ENCODE results near the gene PEX10. TPM values are rescaled to one million over a fixed set of nuclear protein-coding genes. Genes with fewer than 3 reads are reported as not detected.
"Not testable (repeated sequence)": the region's sequence is repeated elsewhere in the genome, so short reads cannot be mapped to it uniquely, and the experiment has no call there.

Gene PEX10
- 10 to 100 TPM in 1 of 2 donors, 1 to 10 TPM in 1; 9.8 to 13.1 TPM for total RNA-seq
- polyA plus RNA-seq: 10 to 100 TPM in 1 of 2 donors, 1 to 10 TPM in 1; 4.0 to 15.3 TPM
- long read RNA-seq, donor 1, transcript PEX10-202 (6 exons, 1,997 nt): major isoform, 116 of 141 reads
- long read RNA-seq, donor 1, partial matches to known transcripts: 5 of 141 reads
- long read RNA-seq, donor 1, other reads (novel, unspliced or antisense): 18 of 141 reads
- long read RNA-seq, donor 2, transcript PEX10-202 (6 exons, 1,997 nt): major isoform, 13 of 24 reads
- long read RNA-seq, donor 2, partial matches to known transcripts: 2 of 24 reads
- long read RNA-seq, donor 2, other reads (novel, unspliced or antisense): 9 of 24 reads

DNA sequence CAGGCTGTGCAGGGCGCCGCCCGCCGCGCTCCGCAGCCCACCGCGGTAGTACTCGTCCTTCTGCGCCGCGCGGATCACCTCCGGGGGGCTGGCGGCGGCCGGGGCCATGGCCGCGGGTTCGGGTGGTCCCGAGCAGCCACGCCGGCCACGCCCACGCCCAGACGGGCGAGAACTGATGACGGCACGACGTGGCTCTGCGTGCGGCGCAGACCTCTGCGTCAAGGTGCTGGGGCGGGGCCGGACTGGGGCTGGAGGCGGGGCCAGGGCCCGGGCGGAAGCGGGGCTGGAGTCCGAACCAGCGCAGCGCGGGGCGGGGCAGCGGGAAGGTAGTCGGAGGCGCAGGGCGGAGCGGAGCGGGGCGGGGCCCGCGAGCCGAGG, at the start of gene PEX10:
PEX10 (minus strand) TSS at position 170 of the 378 bp plus-strand sequence; CDS start at position 108, 62 bp downstream.
- H3K36me3 ChIP-seq (ENCODE audit: control insufficient read depth in 1 of 2, insufficient read depth in 2 of 2, low read length in 1 of 2): no peaks in the 10 kb centered on the region
- DNase-seq (peak; percentile 98 to 100), ATAC-seq (ENCODE audit: low FRiP score) (peak; percentile 95)
- no peaks in the 10 kb centered on the region for H3K9me3 ChIP-seq (ENCODE audit: control insufficient read depth, low read length)
- no peaks in the 10 kb centered on the region for H3K4me1 ChIP-seq (ENCODE audit: control insufficient read depth in 1 of 2, insufficient read depth in 2 of 2, low read length in 2 of 2)
- intact Hi-C loops (cut with DNase I): loop anchor here in 1 of 2 donors (1.0 to 5.0 kb wide), 2 partner anchors 115 to 174 kb away; partner anchors contain the start of genes PANK4 and PRXL2B
- WGBS, 2 donors: 0 to 1% methylated on average over 27 to 55 of the region's 55 CpGs
- H3K4me3 ChIP-seq (ENCODE audit: low read length in 2 of 2): peak within 1 kb of the TSS; percentile 67 to 68
- H3K27me3 ChIP-seq (ENCODE audit: control insufficient read depth in 1 of 2, insufficient read depth in 2 of 2, low read length in 1 of 2): no peaks in the 10 kb centered on the region
- H3K27ac ChIP-seq (ENCODE audit: low read depth in 1 of 2, low read length in 2 of 2): peak within 1 kb of the TSS in 1 of 2 donors; percentile 53

DNA sequence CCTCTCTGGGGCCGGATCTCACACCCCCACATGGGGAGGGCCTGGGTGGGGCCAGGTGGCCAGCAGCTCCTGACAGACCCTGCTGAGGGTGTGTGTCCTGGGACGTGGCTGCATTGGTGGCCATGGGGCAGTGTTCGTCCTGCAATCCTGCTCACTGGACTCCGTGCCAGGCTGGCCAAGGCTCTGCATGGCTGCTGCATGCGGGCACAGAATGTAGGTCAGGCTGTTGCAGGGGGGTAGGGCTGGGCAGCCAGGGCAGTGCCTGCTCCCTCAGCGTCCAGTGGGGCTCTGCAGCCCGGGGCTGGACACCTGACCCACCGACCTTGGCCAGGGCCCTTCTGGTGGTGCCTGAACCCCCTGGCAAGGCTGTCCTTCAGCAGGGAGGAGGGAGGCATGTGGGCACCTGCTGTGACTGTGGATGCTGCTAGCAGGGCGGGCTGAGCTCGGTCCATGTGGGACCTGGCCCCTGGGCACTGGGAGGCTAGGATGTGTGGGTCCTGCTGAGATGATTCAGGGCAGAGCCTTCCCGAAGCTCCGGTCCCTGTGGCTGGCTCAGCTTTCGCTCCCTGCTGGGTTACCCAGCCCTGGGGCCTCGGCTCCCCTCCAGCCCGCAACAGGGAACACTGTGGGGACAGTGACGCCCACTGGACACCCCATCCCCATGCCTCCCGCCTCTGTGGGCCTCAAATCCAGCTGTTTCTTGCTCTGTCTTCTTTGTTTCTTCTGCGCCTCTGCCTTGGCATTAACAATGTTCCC, 48.8 kb upstream of the PEX10 start:
- Histone ChIP-seq H3K36me3 (ENCODE audit: control insufficient read depth in 1 of 2, insufficient read depth in 2 of 2, low read length in 1 of 2) (no peaks in the 10 kb centered on the region), H3K9me3 (ENCODE audit: control insufficient read depth, low read length) (no peaks in the 10 kb centered on the region), H3K27ac (ENCODE audit: low read depth in 1 of 2, low read length in 2 of 2) (no peak overlapping the region), H3K4me1 (ENCODE audit: control insufficient read depth in 1 of 2, insufficient read depth in 2 of 2, low read length in 2 of 2) (no peaks in the 10 kb centered on the region), H3K4me3 (ENCODE audit: low read length in 2 of 2) (no peak overlapping the region), H3K27me3 (ENCODE audit: control insufficient read depth in 1 of 2, insufficient read depth in 2 of 2, low read length in 1 of 2) (no peaks in the 10 kb centered on the region)
- WGBS, 2 donors: 65 to 67% methylated on average over 18 of the region's 18 CpGs
- intact Hi-C loops (cut with DNase I): no loop called here
- ATAC-seq (ENCODE audit: low FRiP score): no peak
- DNase-seq: no peak

DNA sequence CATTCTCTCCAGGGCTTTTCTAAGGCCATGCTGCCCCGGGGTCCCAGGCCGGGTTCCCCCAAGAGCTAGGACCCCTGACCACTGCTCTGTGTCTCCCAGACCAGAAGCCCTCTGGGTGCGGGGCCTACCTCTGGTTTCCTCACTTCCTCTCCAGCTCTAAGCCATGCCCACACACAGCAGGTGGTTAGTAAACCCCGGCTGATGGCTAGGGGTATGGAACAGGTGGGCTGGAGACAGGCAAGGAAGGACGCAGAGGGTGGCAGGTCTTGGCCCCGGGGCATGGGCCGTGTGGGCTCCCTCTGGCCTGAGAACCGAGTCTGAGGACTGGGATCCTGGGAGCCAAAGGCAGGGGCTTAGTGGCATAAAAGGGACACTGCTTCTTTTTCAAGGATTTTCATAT, 47.8 kb upstream of the PEX10 start:
- no peaks in the 10 kb centered on the region for H3K4me1 ChIP-seq (ENCODE audit: control insufficient read depth in 1 of 2, insufficient read depth in 2 of 2, low read length in 2 of 2)
- H3K27me3 ChIP-seq (ENCODE audit: control insufficient read depth in 1 of 2, insufficient read depth in 2 of 2, low read length in 1 of 2): no peaks in the 10 kb centered on the region
- DNase-seq (no peak), ATAC-seq (ENCODE audit: low FRiP score) (no peak)
- WGBS, 2 donors: 70% methylated on average over 8 of the region's 8 CpGs
- H3K36me3 ChIP-seq (ENCODE audit: control insufficient read depth in 1 of 2, insufficient read depth in 2 of 2, low read length in 1 of 2): no peaks in the 10 kb centered on the region
- H3K27ac ChIP-seq (ENCODE audit: low read depth in 1 of 2, low read length in 2 of 2): no peak overlapping the region
- H3K4me3 ChIP-seq (ENCODE audit: low read length in 2 of 2): no peak overlapping the region
- intact Hi-C loops (cut with DNase I): no loop called here
- H3K9me3 ChIP-seq (ENCODE audit: control insufficient read depth, low read length): no peaks in the 10 kb centered on the region

DNA sequence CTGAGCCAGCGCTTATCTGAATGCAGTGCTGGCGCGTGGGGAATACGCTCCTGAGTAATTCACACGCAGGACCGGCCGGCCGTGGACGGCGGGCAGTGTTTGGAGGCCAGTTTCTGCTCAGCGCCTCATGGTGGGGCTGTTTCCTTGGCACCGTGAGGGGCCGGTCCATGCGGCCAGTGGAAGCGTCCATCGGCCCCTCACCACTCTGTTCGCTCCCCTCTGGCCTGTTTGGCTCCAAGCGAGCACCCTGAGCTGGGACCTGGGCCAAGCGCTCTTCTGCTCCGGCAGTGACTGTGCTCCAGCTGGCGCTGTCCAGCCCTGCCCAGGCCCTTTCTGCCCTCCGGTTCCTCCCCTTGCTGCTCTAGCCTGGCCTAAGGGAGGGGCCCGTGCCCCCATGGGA, 47.4 kb upstream of the PEX10 start:
- Histone ChIP-seq H3K27ac (ENCODE audit: low read depth in 1 of 2, low read length in 2 of 2) (no peak overlapping the region), H3K4me1 (ENCODE audit: control insufficient read depth in 1 of 2, insufficient read depth in 2 of 2, low read length in 2 of 2) (no peaks in the 10 kb centered on the region), H3K27me3 (ENCODE audit: control insufficient read depth in 1 of 2, insufficient read depth in 2 of 2, low read length in 1 of 2) (no peaks in the 10 kb centered on the region), H3K36me3 (ENCODE audit: control insufficient read depth in 1 of 2, insufficient read depth in 2 of 2, low read length in 1 of 2) (no peaks in the 10 kb centered on the region), H3K9me3 (ENCODE audit: control insufficient read depth, low read length) (no peaks in the 10 kb centered on the region), H3K4me3 (ENCODE audit: low read length in 2 of 2) (no peak overlapping the region)
- intact Hi-C loops (cut with DNase I): no loop called here
- no peak for ATAC-seq (ENCODE audit: low FRiP score)
- DNase-seq: no peak
- WGBS, 2 donors: 35 to 42% methylated on average over 23 of the region's 23 CpGs

DNA sequence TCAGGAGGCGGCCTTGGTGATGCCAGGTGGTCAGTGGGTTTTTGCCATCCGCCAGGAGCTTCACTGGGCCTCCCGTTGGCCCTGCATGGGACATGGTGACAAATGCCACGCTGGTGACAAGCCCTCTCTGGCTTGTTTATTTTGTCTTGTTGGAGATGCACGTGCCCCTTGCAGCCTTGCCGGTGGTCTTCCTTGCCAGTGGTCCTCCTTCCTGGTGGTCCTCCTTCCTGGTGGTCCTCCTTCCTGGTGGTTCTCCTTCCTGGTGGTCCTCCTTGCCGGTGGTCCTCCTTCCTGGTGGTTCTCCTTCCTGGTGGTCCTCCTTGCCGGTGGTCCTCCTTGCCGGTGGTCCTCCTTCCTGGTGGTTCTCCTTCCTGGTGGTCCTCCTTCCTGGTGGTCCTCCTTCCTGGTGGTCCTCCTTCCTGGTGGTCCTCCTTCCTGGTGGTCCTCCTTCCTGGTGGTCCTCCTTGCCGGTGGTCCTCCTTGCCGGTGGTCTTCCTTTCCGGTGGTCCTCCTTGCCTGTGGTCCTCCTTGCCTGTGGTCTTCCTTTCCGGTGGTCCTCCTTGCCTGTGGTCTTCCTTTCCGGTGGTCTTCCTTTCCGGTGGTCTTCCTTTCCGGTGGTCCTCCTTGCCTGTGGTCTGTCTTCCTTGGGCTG, 46.9 kb upstream of the PEX10 start:
- H3K27ac ChIP-seq (ENCODE audit: low read depth in 1 of 2, low read length in 2 of 2); H3K36me3 ChIP-seq (ENCODE audit: control insufficient read depth in 1 of 2, insufficient read depth in 2 of 2, low read length in 1 of 2); H3K4me1 ChIP-seq (ENCODE audit: control insufficient read depth in 1 of 2, insufficient read depth in 2 of 2, low read length in 2 of 2); ATAC-seq (ENCODE audit: low FRiP score); intact Hi-C loops (cut with DNase I); DNase-seq; H3K9me3 ChIP-seq (ENCODE audit: control insufficient read depth, low read length); H3K4me3 ChIP-seq (ENCODE audit: low read length in 2 of 2); H3K27me3 ChIP-seq (ENCODE audit: control insufficient read depth in 1 of 2, insufficient read depth in 2 of 2, low read length in 1 of 2): not testable (repeated sequence)
- WGBS, 2 donors: 75 to 79% methylated on average over 16 of the region's 16 CpGs

DNA sequence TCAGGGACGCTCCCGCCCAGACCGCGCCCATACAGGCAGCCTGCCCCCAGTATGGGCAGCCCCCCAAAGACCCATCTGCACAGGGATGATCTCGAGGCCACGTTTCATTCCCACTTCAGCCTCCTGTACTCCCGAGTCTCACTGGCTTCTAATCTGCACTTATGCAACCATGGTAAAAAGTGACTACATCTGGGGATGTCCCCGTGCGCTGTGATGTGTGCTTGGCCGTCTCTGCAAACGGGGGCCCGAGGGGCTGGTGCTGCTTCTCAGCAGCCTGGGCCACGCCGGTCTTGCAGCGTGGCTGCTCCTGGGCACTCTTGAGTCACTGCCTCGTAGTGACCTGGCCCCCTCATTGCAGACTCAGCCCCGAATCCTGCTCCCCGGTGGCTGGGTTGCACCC, 46.3 kb upstream of the PEX10 start:
- no peaks in the 10 kb centered on the region for H3K4me1 ChIP-seq (ENCODE audit: control insufficient read depth in 1 of 2, insufficient read depth in 2 of 2, low read length in 2 of 2)
- WGBS, 2 donors: 85% methylated on average over 18 of the region's 18 CpGs
- no peaks in the 10 kb centered on the region for H3K36me3 ChIP-seq (ENCODE audit: control insufficient read depth in 1 of 2, insufficient read depth in 2 of 2, low read length in 1 of 2)
- ATAC-seq (ENCODE audit: low FRiP score) (no peak), DNase-seq (no peak)
- H3K4me3 ChIP-seq (ENCODE audit: low read length in 2 of 2): no peak overlapping the region
- H3K27ac ChIP-seq (ENCODE audit: low read depth in 1 of 2, low read length in 2 of 2): no peak overlapping the region
- H3K27me3 ChIP-seq (ENCODE audit: control insufficient read depth in 1 of 2, insufficient read depth in 2 of 2, low read length in 1 of 2): no peaks in the 10 kb centered on the region
- no peaks in the 10 kb centered on the region for H3K9me3 ChIP-seq (ENCODE audit: control insufficient read depth, low read length)
- intact Hi-C loops (cut with DNase I): no loop called here

DNA sequence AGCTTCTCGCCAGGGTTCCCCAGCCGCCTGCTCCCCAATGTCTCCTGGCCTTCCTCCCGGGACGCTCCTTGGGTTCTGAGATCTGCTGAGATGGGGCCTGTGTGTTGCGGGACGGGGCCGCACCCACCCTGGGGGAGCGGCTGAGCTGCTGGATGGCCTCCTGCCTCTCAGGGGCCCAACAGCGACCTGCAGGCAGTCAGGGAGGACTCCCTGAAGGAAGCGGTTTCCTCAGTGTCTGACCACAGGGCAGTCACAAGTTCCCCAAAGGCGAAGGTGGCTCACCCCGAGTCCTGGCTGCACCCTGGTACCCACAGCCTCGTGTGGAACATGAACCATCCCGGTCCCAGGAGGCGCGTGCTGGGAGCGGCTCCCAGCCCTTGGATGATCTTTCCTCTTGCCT, 45.1 kb upstream of the PEX10 start:
- Histone ChIP-seq H3K9me3 (ENCODE audit: control insufficient read depth, low read length) (no peaks in the 10 kb centered on the region), H3K4me3 (ENCODE audit: low read length in 2 of 2) (no peak overlapping the region), H3K36me3 (ENCODE audit: control insufficient read depth in 1 of 2, insufficient read depth in 2 of 2, low read length in 1 of 2) (no peaks in the 10 kb centered on the region), H3K27me3 (ENCODE audit: control insufficient read depth in 1 of 2, insufficient read depth in 2 of 2, low read length in 1 of 2) (no peaks in the 10 kb centered on the region), H3K27ac (ENCODE audit: low read depth in 1 of 2, low read length in 2 of 2) (no peak overlapping the region), H3K4me1 (ENCODE audit: control insufficient read depth in 1 of 2, insufficient read depth in 2 of 2, low read length in 2 of 2) (no peaks in the 10 kb centered on the region)
- DNase-seq: no peak
- ATAC-seq (ENCODE audit: low FRiP score): no peak
- 82 to 84% methylated on average over 17 of the region's 17 CpGs for WGBS, 2 donors
- intact Hi-C loops (cut with DNase I): no loop called here

DNA sequence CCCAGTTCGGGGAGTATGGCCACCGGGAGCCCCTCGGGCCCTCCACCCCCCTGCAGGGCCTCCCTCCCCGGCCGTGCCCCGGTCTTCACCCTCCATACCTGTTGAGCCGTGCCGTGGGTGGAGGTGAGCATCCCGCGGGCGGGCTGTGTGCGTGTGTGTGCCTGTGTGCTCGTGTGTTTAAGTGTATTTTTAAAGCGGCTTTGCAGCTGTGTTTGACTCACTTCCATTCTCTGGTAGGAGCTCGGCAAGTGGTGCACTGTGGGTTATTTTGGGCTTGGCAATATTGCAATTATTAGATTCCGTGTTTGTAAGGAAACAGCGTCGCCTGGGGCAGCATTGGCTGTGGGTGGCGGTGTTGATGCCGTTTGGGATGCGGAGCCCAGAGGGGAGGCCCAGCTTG, 43.4 kb upstream of the PEX10 start:
- Histone ChIP-seq H3K4me1 (ENCODE audit: control insufficient read depth in 1 of 2, insufficient read depth in 2 of 2, low read length in 2 of 2) (no peaks in the 10 kb centered on the region), H3K4me3 (ENCODE audit: low read length in 2 of 2) (no peak overlapping the region), H3K27me3 (ENCODE audit: control insufficient read depth in 1 of 2, insufficient read depth in 2 of 2, low read length in 1 of 2) (no peaks in the 10 kb centered on the region), H3K27ac (ENCODE audit: low read depth in 1 of 2, low read length in 2 of 2) (no peak overlapping the region), H3K36me3 (ENCODE audit: control insufficient read depth in 1 of 2, insufficient read depth in 2 of 2, low read length in 1 of 2) (no peaks in the 10 kb centered on the region), H3K9me3 (ENCODE audit: control insufficient read depth, low read length) (no peaks in the 10 kb centered on the region)
- intact Hi-C loops (cut with DNase I): no loop called here
- ATAC-seq (ENCODE audit: low FRiP score) (no peak), DNase-seq (no peak)
- 53 to 55% methylated on average over 21 of the region's 21 CpGs for WGBS, 2 donors

Measured in aorta (tissue), 5 donors.